NCI-H146 treated with DMSO at 0.1 percent for 48 hours (cell line): ENCODE results near the gene SEMA3B.
"Not testable (repeated sequence)": the region's sequence is repeated elsewhere in the genome, so short reads cannot be mapped to it uniquely, and the experiment has no call there.

Experiments
- DNase-seq: peaks from one replicate; lab custom pipeline; 2025; ENCODE audit not compliant: unreplicated experiment; lab: John Stamatoyannopoulos, UW

SEMA3B gene

GRCh38 chr3:50312041-50312440 lies 43.1 kb downstream of the SEMA3B start:
- DNase-seq = not testable (repeated sequence)

- DNase-seq = no peak
These were observed 45.4 kb downstream of the SEMA3B start for GRCh38 chr3:50314342-50314741.

DNA sequence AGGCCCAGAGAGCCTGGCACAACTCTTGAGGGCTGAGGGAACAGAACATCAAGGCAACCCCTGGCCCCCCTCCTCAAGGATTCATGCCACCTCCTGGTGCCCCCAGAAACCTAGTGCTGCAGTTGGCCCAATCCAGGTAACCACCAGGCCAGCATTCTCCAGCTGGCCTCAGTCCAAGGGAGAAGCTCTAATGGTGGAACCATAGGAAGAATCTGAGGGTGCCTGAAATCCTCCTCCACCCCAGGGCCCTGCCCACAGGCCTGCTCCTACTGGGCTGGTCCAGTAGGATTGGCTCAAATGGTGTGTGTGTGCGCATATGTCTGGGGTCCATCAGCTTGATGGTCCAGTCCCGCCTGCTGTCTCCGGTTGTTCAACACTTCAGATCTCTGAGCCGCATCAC lies 45.9 kb downstream of the SEMA3B start:
- DNase-seq = no peak

GRCh38 chr3:50316657-50317242 lies 47.8 kb downstream of the SEMA3B start:
- DNase-seq = no peak

DNA sequence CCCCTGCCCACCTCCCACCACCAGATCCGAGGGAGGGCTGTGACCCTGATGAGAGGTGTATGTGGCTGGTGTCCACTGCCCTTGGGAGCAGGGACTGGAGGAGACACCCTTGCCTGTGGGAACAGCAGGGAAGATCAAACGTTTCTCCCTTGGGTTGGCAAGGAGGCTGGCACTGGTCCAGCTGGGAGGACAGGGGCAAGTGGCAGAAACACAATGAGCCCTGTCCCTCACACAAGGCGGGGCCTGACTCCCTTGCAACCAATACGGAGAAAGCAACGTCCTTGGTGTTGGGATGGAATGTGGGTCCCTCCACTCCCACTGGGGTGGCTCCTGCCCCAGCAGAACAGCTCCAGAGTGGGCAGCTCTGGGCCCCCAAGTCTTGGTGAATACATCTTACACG lies 48.4 kb downstream of the SEMA3B start:
- DNase-seq = no peak

DNA sequence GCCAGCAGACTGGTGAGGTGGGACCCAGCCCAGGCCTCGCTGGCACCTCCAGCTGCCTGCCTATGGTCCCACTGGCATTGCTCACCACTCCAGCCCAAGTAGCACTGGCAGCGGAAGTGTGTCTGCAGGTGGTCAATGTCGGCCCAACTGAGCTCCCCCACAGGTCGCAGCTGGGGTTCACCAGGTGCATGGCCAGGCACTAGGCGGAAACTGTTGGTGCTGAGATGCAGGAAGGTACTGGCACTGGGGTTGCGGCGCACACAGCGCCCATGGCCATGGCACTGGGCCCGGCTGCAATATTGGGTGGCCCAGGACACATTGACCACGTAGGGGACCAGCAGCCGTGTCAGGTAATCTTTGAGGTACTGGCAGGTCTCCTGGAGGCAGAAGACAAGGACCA lies 49.2 kb downstream of the SEMA3B start:
- DNase-seq = no peak

DNA sequence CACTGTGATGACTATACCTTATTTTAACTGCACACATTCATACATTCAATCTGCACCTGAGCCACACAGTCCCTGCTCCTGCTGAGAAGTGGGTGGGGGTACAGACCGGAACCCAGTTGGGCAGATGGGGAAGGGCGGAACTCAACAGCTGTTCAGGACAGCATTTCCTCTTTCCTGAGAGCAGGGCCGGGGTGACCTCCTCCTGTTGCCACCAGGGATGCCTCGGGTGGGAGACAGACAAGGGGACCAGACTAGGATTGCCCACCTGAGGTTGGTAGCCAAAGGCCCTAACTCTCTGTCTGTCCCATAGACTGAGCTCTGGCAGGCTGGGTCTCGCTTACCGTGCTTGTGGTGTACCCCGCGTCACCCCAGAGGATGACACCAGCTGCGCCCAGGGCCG lies 49.7 kb downstream of the SEMA3B start:
- no peak for DNase-seq

GRCh38 chr3:50319181-50319893 lies 50.4 kb downstream of the SEMA3B start:
- DNase-seq = no peak

DNA sequence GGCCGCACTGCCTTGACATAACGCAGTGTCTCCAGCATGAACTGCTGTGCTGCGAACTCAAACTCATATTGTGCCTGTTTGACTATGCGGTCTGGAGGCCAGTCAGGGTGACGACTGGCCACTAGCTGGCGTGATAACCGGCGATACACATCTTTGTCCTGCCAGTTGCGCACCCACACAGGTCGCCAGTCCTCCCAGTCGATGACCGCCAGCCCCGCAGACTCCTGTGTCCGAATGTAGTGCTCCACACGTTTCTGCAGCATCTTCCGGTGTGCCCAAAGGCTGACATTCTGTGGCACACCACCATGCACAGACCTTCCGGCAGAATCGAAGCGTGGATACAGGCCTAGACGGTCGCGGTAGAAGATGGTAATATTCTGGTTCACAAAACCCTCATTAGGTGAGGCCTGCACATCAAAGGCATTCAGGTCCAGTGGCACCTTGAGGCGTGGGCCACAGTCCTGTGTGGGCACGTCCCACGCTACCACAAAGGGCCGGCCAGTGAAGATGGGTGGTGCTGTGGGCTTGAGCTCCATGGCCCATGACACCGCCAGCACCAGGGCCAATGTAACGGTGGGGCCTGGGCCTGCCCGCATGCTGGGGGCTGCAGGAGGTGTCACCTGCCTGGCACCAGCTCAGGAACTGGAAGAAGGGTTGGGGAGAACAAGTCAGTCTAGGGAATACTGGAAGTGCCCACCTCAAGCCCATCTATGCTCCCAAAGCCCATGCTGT lies 51.1 kb downstream of the SEMA3B start:
- DNase-seq = no peak

GRCh38 chr3:50320853-50321335 lies 51.9 kb downstream of the SEMA3B start:
- DNase-seq = peak; percentile 25

DNA sequence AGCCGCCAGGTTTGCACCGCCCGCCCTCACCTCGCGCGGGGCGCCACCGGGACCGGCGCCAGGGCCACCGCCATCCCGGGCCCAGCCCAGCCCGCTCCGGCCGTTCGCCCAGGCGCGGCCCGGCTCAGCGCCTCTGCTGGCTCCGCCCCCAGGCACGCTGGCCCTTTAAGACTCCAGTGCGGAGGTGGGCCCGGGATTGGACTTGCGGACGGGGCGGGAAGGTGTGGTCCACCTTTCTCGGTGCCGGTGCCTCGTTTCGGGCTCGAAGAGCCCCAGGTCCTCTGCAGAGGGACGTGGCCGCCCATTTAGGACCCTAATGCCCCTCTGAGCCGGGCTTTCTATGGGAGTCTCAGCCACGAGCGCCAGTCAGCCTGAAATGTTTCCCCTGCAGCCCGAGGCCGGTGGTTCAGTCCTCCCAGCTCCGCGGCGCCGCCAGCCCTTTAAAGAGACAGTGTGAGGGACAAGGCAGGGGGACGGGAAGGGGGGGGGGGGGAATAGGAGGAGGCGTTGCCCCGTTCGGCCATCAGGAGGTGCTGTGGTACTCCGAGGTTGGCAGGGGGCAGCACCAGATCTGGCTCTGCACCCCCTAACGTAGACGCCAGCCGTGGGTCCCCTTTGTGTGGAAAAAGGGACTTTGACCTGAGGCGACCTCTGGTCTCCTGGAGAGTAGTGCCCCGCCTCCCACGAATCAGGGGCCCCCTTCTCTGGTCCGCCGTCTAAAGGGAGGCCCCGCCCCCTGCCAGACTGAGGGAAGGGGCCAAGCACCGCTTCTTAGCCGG lies 52.6 kb downstream of the SEMA3B start:
- DNase-seq = peak; percentile 52

DNA sequence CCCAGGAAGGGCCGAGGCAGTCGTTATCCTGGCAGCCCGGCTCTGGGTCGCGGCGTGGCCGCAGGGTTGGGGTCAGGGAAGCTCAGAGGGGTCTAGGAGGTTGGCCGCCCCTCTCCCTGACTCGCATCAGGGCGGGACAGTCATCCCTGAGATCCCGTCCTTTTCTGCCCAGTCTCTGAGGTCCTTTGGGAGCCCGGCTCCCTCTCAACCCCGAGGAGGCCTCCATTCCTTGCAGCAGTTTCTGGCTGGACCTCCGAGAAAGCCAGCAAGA lies 53.1 kb downstream of the SEMA3B start:
- no peak for DNase-seq

DNA sequence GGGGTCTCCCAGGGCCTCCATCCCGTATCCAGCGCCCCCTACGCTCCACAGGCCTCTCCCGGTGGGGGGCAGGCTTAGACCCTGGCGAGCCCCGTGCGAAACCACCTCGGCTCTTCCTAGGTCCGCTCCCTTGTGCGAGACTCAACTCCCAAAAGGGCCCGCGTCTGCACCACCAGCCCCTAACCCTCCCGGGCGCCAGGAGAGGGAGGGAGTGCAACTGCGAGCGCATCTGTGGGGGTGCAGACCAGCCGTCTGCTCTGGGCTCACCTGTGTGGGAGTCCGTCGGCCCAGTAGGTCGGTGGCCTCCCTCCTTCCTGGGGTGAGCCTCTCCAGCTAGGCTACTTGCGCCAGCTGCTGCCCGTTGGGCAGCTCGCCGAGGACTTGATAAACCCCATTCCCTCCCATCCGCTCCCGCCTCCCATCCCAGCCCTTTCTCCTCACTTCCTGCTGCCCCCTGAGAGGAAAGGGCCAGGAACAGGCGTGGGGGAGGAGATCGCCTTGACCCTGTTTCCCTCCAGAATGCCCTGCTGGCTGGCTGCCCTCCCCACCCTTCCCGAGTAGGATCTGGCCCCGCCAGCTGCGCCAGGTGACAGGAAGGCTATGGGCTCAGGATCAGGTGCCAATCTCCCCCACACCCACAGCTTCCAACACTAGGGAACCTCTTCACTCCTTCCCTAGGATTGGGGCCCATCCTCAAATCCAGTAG lies 53.6 kb downstream of the SEMA3B start, which contains the start of gene HYAL2:
Gene HYAL2, minus strand, starts transcription at position 360 of the 706 bp plus-strand sequence. CDS start 2,256 bp downstream, outside the sequence.
- no peak for DNase-seq

DNA sequence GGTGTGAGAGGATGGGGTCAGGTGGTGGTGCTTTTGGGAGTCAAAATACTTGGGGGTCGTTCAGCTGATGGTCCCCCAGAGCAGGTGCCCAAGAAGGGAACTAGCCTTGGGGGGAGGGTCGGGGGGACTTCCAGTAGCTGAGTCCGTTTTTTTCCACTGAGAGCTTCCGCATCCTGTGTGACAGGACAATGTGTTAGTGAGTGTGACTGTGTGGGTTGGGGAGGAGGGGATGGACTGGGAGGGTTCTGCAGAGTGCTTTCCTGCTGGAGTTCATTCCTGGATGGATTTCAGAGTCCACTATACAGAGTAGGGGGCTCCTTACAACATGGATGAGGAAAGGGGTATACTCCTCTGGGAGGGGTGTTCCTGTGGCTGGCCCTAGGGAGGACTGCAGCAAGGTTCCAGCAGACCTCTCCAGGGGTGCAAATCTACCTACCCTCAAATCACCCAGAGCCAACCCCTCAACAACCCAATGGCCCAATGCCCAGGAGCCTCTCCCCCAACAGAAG lies 54.2 kb downstream of the SEMA3B start:
- no peak for DNase-seq

GRCh38 chr3:50323614-50324199 lies 54.8 kb downstream of the SEMA3B start:
- no peak for DNase-seq

GRCh38 chr3:50324351-50325112 lies 55.6 kb downstream of the SEMA3B start:
- DNase-seq = peak; percentile 1

GRCh38 chr3:50325113-50325480 lies 56.1 kb downstream of the SEMA3B start:
- DNase-seq = no peak

DNA sequence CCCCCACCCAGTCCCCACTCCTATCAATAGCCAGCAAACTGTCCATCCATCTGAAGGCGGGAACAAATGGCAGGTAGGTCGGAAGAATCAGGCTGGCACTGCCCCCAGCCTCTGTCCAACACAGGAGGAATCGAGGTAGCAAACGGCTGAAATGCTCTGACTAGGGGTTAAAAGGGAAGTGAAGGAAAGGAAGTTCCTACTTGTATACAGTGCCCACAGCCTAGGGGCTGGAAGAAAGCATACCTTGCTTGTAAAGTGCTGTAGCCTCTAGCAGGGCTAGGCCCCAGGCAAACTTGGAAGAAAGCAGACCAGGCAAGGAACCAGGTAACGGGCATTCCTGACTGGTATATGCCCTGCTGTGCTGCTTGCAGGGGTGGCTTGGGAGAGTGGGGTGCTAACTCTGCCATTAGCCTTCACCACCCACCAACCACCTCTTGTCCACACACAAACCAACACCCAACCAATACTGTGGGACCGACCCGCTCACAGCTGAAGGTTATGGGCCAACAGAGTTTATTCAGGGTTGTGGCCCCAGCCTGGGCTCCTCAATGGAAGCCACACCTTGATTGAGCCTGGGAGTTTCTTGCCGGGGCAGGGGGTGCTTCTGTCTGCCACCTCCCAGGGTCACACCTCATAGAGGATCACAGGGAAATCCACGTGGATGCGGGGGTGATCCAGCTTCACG lies 56.7 kb downstream of the SEMA3B start:
- no peak for DNase-seq

DNA sequence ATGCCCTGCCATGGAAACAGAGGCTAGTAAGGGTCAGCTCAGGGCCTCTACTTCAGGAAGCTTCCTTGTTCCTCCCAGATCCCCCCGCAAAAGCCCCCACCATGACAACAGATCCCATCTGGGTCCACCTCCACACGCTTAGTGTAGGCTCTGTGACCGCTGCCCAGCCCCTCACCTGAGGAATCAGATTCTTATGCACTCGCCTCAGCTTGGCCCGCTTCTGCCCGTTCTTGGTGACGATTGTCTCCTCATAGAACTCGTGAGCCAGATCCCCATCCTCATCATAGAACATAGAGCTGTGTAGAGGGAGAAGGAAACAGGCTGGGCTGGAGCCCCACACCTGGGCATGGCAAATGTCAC lies 57.2 kb downstream of the SEMA3B start:
- DNase-seq = no peak
